ENCODE data around the gene BCAR1.

The BCAR1 gene

GRCh38 chr16:75248536-75249380, 2.7 kb downstream of the BCAR1 start:
- no peak for TF ChIP-seq CTCF (IDR thresholded peaks at IDR 0.05; ENCODE audit: borderline replicate concordance, control extremely low read depth, extremely low read depth, insufficient read depth, missing control alignments)
- in situ Hi-C loops (cut with MboI; ENCODE audit: low sequenced_read_pairs, unreplicated experiment), result no loop called here
- DNase-seq (ENCODE audit: low spot score), result no peak

DNA sequence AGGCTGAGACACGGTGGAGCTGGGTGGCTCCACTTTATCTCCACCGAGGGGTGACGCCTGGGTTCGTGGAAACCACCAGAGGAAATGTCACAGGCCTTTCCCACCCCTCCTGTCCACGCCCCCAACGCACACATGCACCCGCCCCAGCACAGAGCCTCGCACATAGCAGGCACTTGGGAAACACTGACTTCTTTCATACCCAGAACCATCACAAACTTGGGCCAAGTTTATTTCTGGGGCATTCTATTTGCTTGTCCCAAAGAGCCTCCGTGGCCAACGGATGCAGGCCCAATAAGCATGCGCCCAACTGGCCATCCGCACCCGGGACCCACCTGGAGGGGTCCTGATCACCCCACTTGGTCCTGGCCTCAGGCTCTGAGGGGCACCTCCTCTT, 3.3 kb downstream of the BCAR1 start:
- in situ Hi-C loops (cut with MboI; ENCODE audit: low sequenced_read_pairs, unreplicated experiment), result no loop called here
- no peak for DNase-seq (ENCODE audit: low spot score)
- no peak for TF ChIP-seq CTCF (IDR thresholded peaks at IDR 0.05; ENCODE audit: borderline replicate concordance, control extremely low read depth, extremely low read depth, insufficient read depth, missing control alignments)

- TF ChIP-seq CTCF (IDR thresholded peaks at IDR 0.05; ENCODE audit: borderline replicate concordance, control extremely low read depth, extremely low read depth, insufficient read depth, missing control alignments), result no peak
- in situ Hi-C loops (cut with MboI; ENCODE audit: low sequenced_read_pairs, unreplicated experiment), result no loop called here
- DNase-seq (ENCODE audit: low spot score), result no peak
Measured at GRCh38 chr16:75247249-75247648, 4.2 kb downstream of the BCAR1 start.

GRCh38 chr16:75246504-75247205, 4.8 kb downstream of the BCAR1 start:
- in situ Hi-C loops (cut with MboI; ENCODE audit: low sequenced_read_pairs, unreplicated experiment), result no loop called here
- no peak for DNase-seq (ENCODE audit: low spot score)
- TF ChIP-seq CTCF (IDR thresholded peaks at IDR 0.05; ENCODE audit: borderline replicate concordance, control extremely low read depth, extremely low read depth, insufficient read depth, missing control alignments), result no peak

GRCh38 chr16:75244844-75245758, 6.3 kb downstream of the BCAR1 start:
- no peak for TF ChIP-seq CTCF (IDR thresholded peaks at IDR 0.05; ENCODE audit: borderline replicate concordance, control extremely low read depth, extremely low read depth, insufficient read depth, missing control alignments)
- DNase-seq (ENCODE audit: low spot score), result no peak
- in situ Hi-C loops (cut with MboI; ENCODE audit: low sequenced_read_pairs, unreplicated experiment), result no loop called here

GRCh38 chr16:75244225-75244809, 7.1 kb downstream of the BCAR1 start:
- TF ChIP-seq CTCF (IDR thresholded peaks at IDR 0.05; ENCODE audit: borderline replicate concordance, control extremely low read depth, extremely low read depth, insufficient read depth, missing control alignments), result no peak
- in situ Hi-C loops (cut with MboI; ENCODE audit: low sequenced_read_pairs, unreplicated experiment), result no loop called here
- DNase-seq (ENCODE audit: low spot score), result no peak
